Measurements from ENCODE around the gene TOMM34. TPM values are rescaled to one million over a fixed set of nuclear protein-coding genes. Genes with fewer than 3 reads are reported as not detected.

TOMM34 gene
- polyA plus RNA-seq, 1 donor from 2014 or later = 33.0 TPM

GRCh38 chr20:44970243-44970757 lies 10.1 kb upstream of the TOMM34 start:
- Mint-ChIP-seq H3K27me3 (no peaks in the 10 kb centered on the region), H3K4me1 (peaks cover 36 to 59% (median 53%) of the 10 kb centered on the region in 3 donors), H3K27ac (peak overlapping the region; percentile 75 to 97 (median 92)), H3K9me3 (no peaks in the 10 kb centered on the region), H3K4me3 (peak overlapping the region; percentile 79 to 98 (median 90)), H3K36me3 (peaks cover 7% of the 10 kb centered on the region)

- Mint-ChIP-seq H3K27me3 (no peaks in the 10 kb centered on the region), H3K27ac (peak overlapping the region; percentile 75 to 97 (median 93)), H3K4me3 (peak overlapping the region; percentile 88 to 98 (median 94)), H3K4me1 (peaks cover 37 to 53% (median 48%) of the 10 kb centered on the region in 3 donors), H3K36me3 (peaks cover 4% of the 10 kb centered on the region), H3K9me3 (no peaks in the 10 kb centered on the region)
Observed at GRCh38 chr20:44969300-44969894, 9.2 kb upstream of the TOMM34 start.

GRCh38 chr20:44967207-44967807 lies 7.1 kb upstream of the TOMM34 start:
- H3K9me3 Mint-ChIP-seq = no peaks in the 10 kb centered on the region
- H3K4me1 Mint-ChIP-seq = peaks cover 38 to 48% (median 44%) of the 10 kb centered on the region in 3 donors
- H3K27ac Mint-ChIP-seq = peak overlapping the region; percentile 75 to 97 (median 93)
- H3K4me3 Mint-ChIP-seq = peak overlapping the region; percentile 88 to 98 (median 94)
- no peaks in the 10 kb centered on the region for H3K27me3 Mint-ChIP-seq
- no peaks in the 10 kb centered on the region for H3K36me3 Mint-ChIP-seq

GRCh38 chr20:44966030-44966961 lies 6.1 kb upstream of the TOMM34 start, which contains the start of gene STK4:
Gene STK4, plus strand, starts transcription at chr20:44966512. Its CDS starts 57 bp downstream, at chr20:44966569.
- H3K4me3 Mint-ChIP-seq = peak within 1 kb of the TSS; percentile 88 to 98 (median 94)
- peak within 1 kb of the TSS; percentile 75 to 97 (median 93) for H3K27ac Mint-ChIP-seq
- no peaks in the 10 kb centered on the region for H3K27me3 Mint-ChIP-seq
- H3K4me1 Mint-ChIP-seq = peaks cover 37 to 43% (median 42%) of the 10 kb centered on the region in 3 donors
- no peaks in the 10 kb centered on the region for H3K9me3 Mint-ChIP-seq
- H3K36me3 Mint-ChIP-seq = no peaks in the 10 kb centered on the region

GRCh38 chr20:44965651-44966029 lies 5.4 kb upstream of the TOMM34 start:
- H3K9me3 Mint-ChIP-seq = no peaks in the 10 kb centered on the region
- H3K36me3 Mint-ChIP-seq = no peaks in the 10 kb centered on the region
- no peaks in the 10 kb centered on the region for H3K27me3 Mint-ChIP-seq
- peak overlapping the region; percentile 75 to 97 (median 93) for H3K27ac Mint-ChIP-seq
- H3K4me1 Mint-ChIP-seq = peaks cover 31 to 41% (median 40%) of the 10 kb centered on the region in 3 donors
- H3K4me3 Mint-ChIP-seq = peak overlapping the region; percentile 88 to 98 (median 94)

GRCh38 chr20:44963325-44964215 lies 3.4 kb upstream of the TOMM34 start:
- peak overlapping the region; percentile 13 to 83 (median 44) for H3K4me3 Mint-ChIP-seq
- H3K27ac Mint-ChIP-seq = peak overlapping the region in 1 of 3 donors; percentile 76

GRCh38 chr20:44962483-44962882 lies 2.3 kb upstream of the TOMM34 start:
- Mint-ChIP-seq H3K9me3 (no peaks in the 10 kb centered on the region), H3K27me3 (no peaks in the 10 kb centered on the region), H3K4me3 (peak overlapping the region in 1 of 4 donors; percentile 67), H3K4me1 (peaks cover 35 to 43% (median 41%) of the 10 kb centered on the region in 3 donors), H3K27ac (no peak overlapping the region), H3K36me3 (no peaks in the 10 kb centered on the region)

More at GRCh38 chr20:44963325-44964215, 3.4 kb upstream of the TOMM34 start:
- Mint-ChIP-seq H3K4me1 (peaks cover 31 to 40% (median 38%) of the 10 kb centered on the region in 3 donors), H3K36me3 (no peaks in the 10 kb centered on the region), H3K27me3 (no peaks in the 10 kb centered on the region), H3K9me3 (no peaks in the 10 kb centered on the region)

GRCh38 chr20:44961870-44962267 lies 1.7 kb upstream of the TOMM34 start:
- H3K4me3 Mint-ChIP-seq = peak overlapping the region in 1 of 4 donors; percentile 86
- H3K27me3 Mint-ChIP-seq = no peaks in the 10 kb centered on the region
- H3K9me3 Mint-ChIP-seq = no peaks in the 10 kb centered on the region
- H3K4me1 Mint-ChIP-seq = peaks cover 35 to 46% (median 41%) of the 10 kb centered on the region in 3 donors
- no peaks in the 10 kb centered on the region for H3K36me3 Mint-ChIP-seq
- peak overlapping the region in 1 of 3 donors; percentile 86 for H3K27ac Mint-ChIP-seq

- Mint-ChIP-seq H3K36me3 (no peaks in the 10 kb centered on the region), H3K27me3 (no peaks in the 10 kb centered on the region)
Observed at GRCh38 chr20:44961011-44961869, 1.0 kb upstream of the TOMM34 start.

GRCh38 chr20:44959638-44960102 lies 527 bp downstream of the TOMM34 start:
- H3K9me3 Mint-ChIP-seq = no peaks in the 10 kb centered on the region
- peaks cover 43 to 57% (median 49%) of the 10 kb centered on the region in 3 donors for H3K4me1 Mint-ChIP-seq
- peak overlapping the region; percentile 86 to 100 (median 96) for H3K4me3 Mint-ChIP-seq
- H3K36me3 Mint-ChIP-seq = peaks cover 3% of the 10 kb centered on the region
- H3K27ac Mint-ChIP-seq = peak overlapping the region; percentile 77 to 99 (median 94)
- no peaks in the 10 kb centered on the region for H3K27me3 Mint-ChIP-seq

More at GRCh38 chr20:44961011-44961869, 1.0 kb upstream of the TOMM34 start:
- peak overlapping the region in 2 of 3 donors; percentile 86 to 99 for H3K27ac Mint-ChIP-seq
- peak overlapping the region; percentile 25 to 94 (median 62) for H3K4me3 Mint-ChIP-seq
- peaks cover 35 to 49% (median 44%) of the 10 kb centered on the region in 3 donors for H3K4me1 Mint-ChIP-seq
- no peaks in the 10 kb centered on the region for H3K9me3 Mint-ChIP-seq

- peaks cover 45 to 60% (median 49%) of the 10 kb centered on the region in 3 donors for H3K4me1 Mint-ChIP-seq
- no peaks in the 10 kb centered on the region for H3K27me3 Mint-ChIP-seq
- H3K27ac Mint-ChIP-seq = peak overlapping the region; percentile 77 to 99 (median 94)
- no peaks in the 10 kb centered on the region for H3K9me3 Mint-ChIP-seq
- peaks cover 3% of the 10 kb centered on the region for H3K36me3 Mint-ChIP-seq
- peak overlapping the region; percentile 86 to 100 (median 96) for H3K4me3 Mint-ChIP-seq
Observed at GRCh38 chr20:44959082-44959637, 1.0 kb downstream of the TOMM34 start.

GRCh38 chr20:44958276-44958675 lies 1.9 kb downstream of the TOMM34 start:
- Mint-ChIP-seq H3K4me3 (peak overlapping the region in 3 of 4 donors; percentile 86 to 100 (median 99)), H3K9me3 (no peaks in the 10 kb centered on the region), H3K27ac (peak overlapping the region in 2 of 3 donors; percentile 77 to 94), H3K36me3 (peaks cover 3% of the 10 kb centered on the region), H3K27me3 (no peaks in the 10 kb centered on the region), H3K4me1 (peaks cover 43 to 59% (median 47%) of the 10 kb centered on the region in 3 donors)

Data from IgD-negative memory B cell (primary cell).